NOMO-1 treated with dmso at 0.1 percent for 144 hours (cell line): ENCODE data around the gene RACK1.

ENCODE experiments used
- DNase-seq: peaks from one replicate; lab custom pipeline; 2025; ENCODE audit not compliant: unreplicated experiment; lab: John Stamatoyannopoulos, UW

Gene RACK1

GRCh38 chr5:181198905-181199519, 44.7 kb downstream of the RACK1 start:
- DNase-seq: no peak

GRCh38 chr5:181198106-181198685, 45.5 kb downstream of the RACK1 start:
- DNase-seq: no peak

- DNase-seq: no peak
These were observed 46.3 kb downstream of the RACK1 start for GRCh38 chr5:181197326-181197951.

GRCh38 chr5:181195249-181195761, 48.4 kb downstream of the RACK1 start:
- DNase-seq: no peak

- DNase-seq: no peak
These were observed 49.0 kb downstream of the RACK1 start for GRCh38 chr5:181194489-181195248.

- DNase-seq: no peak
These were observed 50.0 kb downstream of the RACK1 start for GRCh38 chr5:181193656-181194055.

- no peak for DNase-seq
These were observed 51.2 kb downstream of the RACK1 start for GRCh38 chr5:181192337-181193046.

GRCh38 chr5:181191526-181192336, 52.0 kb downstream of the RACK1 start:
- no peak for DNase-seq

GRCh38 chr5:181190711-181191525, 52.8 kb downstream of the RACK1 start:
- DNase-seq: no peak

DNA sequence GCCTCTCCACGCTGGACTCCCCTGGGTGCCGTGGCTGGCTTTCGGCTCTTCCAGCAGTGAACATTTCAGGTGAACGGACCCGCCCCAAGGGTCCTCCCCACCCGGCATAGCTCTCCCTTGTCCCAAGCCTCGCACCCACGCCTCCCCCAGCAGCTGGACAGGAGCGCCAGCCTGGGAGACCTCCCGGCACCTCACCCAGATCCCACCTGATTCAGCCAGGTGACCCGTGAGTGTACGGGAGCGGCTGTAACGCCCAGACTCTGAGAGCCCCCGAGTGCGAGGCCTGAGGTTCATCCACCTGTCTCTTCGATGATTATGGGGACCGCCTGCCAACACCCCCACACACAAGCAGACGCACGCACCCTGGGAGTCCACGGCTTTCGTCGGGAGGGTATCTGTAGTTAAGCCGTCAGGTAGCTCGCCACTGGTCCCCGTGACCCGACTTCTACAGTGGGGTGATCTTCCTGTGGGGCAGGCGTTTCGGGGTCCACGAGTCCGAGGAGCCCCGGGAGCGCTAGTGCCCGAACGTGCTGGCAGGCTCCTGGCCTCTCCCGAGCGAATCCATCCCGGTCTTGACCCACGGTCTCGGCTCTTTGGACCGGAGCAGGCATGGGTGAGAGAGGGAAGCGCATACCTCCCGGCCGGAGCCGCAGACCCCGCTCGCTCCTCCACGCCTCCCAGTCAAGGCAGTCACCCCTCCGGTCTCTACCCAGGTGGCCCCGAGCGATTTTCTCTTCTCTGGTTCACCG, 53.6 kb downstream of the RACK1 start:
- DNase-seq: no peak

- DNase-seq: no peak
These were observed 54.2 kb downstream of the RACK1 start for GRCh38 chr5:181189363-181189961.

GRCh38 chr5:181188700-181189362, 54.9 kb downstream of the RACK1 start:
- no peak for DNase-seq

- no peak for DNase-seq
These were observed 56.0 kb downstream of the RACK1 start for GRCh38 chr5:181187500-181188213.

DNA sequence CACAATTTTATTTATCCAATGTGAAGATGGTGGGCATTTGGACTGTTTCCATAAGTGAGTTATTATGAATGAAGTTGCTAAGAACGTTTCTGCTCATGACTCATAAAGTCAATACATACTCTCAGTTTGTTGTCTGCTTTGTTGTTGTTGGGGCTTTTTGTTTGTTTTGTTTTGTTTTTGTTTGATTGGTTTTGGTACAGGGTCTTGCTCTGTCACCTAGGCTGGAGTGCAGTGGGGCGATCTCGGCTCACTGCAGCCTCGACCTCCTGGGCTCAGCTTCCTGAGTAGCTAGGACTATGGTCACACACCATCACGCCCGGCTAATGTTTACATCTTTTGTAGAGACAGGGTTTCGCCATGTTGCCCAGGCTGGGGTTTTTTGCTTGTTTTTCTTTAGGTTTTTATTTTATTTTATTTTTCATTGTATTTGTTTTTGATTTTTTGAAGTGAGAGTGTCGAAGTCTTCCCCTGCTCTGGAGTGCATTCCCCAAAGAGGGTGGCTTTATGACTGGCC, 56.7 kb downstream of the RACK1 start:
- no peak for DNase-seq
